Endothelial cell of umbilical vein (primary cell): Measurements from ENCODE around the gene TXNRD2. TPM values are rescaled to one million over a fixed set of nuclear protein-coding genes. Genes with fewer than 3 reads are reported as not detected.
A peak's percentile ranks its signal among the peaks of the same experiment; 100 is the strongest.

ENCODE experiments used
- BruUV-seq: library from RNA; stranded (reverse); fragments of 400-500 nt; replicated peaks from 2 replicates; lab custom pipeline; 2021; lab: Mats Ljungman, UMichigan
- CTCF ChIA-PET: fragments of 300-600, 350-600 bp; sonication (Branson Sonifier 250); formaldehyde crosslinking; loops from one replicate; lab custom pipeline; 2021; ENCODE audit warnings: antibody characterized with exemption, inconsistent platforms; lab: Charles Lee
- POLR2A ChIA-PET: fragments of 300-600, 350-600 bp; sonication (Branson Sonifier 250); formaldehyde crosslinking; loops from one replicate; lab custom pipeline; 2021; ENCODE audit warnings: antibody characterized with exemption, inconsistent platforms; lab: Charles Lee
- DNase-seq: peaks from one replicate; pipeline ENCODE4 v3.0.0-alpha.2; 2011; ENCODE audit warnings: low read depth, low spot score
- FAIRE-seq: peaks from 2 replicates; lab custom pipeline; 2011; peaks lifted over from hg19 to GRCh38; lab: Jason Lieb, UNC
- H2AFZ ChIP-seq: 2 replicates; pipeline ENCODE4 v1.6.0; 2012; ENCODE audit warnings: low read depth, low read length, control low read depth, inconsistent platforms
- H3K27ac ChIP-seq: 2 replicates; pipeline ENCODE4 v1.5.1; 2011; ENCODE audit warnings: low read depth, mild to moderate bottlenecking, control low read depth, low read length, moderate library complexity; ENCODE audit not compliant: insufficient read depth
- H3K27me3 ChIP-seq, 2 experiments: 2 replicates each; pipeline versions ENCODE4 v1.6.0 to v1.6.1; 2011; ENCODE audit warnings: low read length in 2 of 2, mixed read lengths in 1 of 2; ENCODE audit not compliant: control insufficient read depth in 2 of 2, insufficient read depth in 2 of 2
- H3K36me3 ChIP-seq, 2 experiments: 2 replicates in 1 of 2; 3 replicates in 1 of 2; pipeline ENCODE4 v1.5.1; 2011; ENCODE audit warnings: low read length in 2 of 2, mild to moderate bottlenecking in 1 of 2, moderate library complexity in 1 of 2; ENCODE audit not compliant: control insufficient read depth in 2 of 2, insufficient read depth in 2 of 2; ENCODE audit errors: extremely low read depth in 1 of 2
- H3K4me1 ChIP-seq: 3 replicates; pipeline ENCODE4 v1.5.1; 2011; ENCODE audit warnings: mild to moderate bottlenecking, low read length; ENCODE audit not compliant: control insufficient read depth, insufficient read depth; ENCODE audit errors: extremely low read depth
- H3K4me2 ChIP-seq: 2 replicates; pipeline ENCODE4 v1.6.1; 2011; ENCODE audit warnings: low read length, control low read depth, mixed read lengths; ENCODE audit not compliant: insufficient read depth
- H3K4me3 ChIP-seq, 3 experiments: fragments of 200-600 bp in 1 of 3; sonication (generic), shearing (Covaris generic) in 1 of 3; replicated peaks in 1 of 3; 2 replicates each; pipeline ENCODE4 v1.5.1; 2011 to 2016; ENCODE audit warnings: control low read depth in 3 of 3, low read length in 3 of 3, mild to moderate bottlenecking in 2 of 3, inconsistent platforms in 1 of 3, low read depth in 1 of 3, moderate library complexity in 1 of 3; ENCODE audit not compliant: insufficient read depth in 1 of 3
- H3K79me2 ChIP-seq: 2 replicates; pipeline ENCODE4 v1.6.0; 2012; ENCODE audit warnings: low read length, inconsistent platforms; ENCODE audit not compliant: control insufficient read depth, insufficient read depth
- H3K9ac ChIP-seq: replicated peaks from 2 replicates; pipeline ENCODE3; 2011; ENCODE audit warnings: low read length, control low read depth; ENCODE audit not compliant: insufficient read depth; ENCODE audit errors: extremely low read depth
- H3K9me1 ChIP-seq: replicated peaks from 3 replicates; pipeline ENCODE4 v1.6.0; 2011; ENCODE audit warnings: mild to moderate bottlenecking, low read length; ENCODE audit not compliant: control insufficient read depth, insufficient read depth; ENCODE audit errors: extremely low read depth
- H3K9me3 ChIP-seq: replicated peaks from 2 replicates; pipeline ENCODE4 v1.5.1; 2012; ENCODE audit warnings: low read length, inconsistent platforms; ENCODE audit not compliant: control insufficient read depth, insufficient read depth
- H4K20me1 ChIP-seq: replicated peaks from 2 replicates; pipeline ENCODE3; 2011; ENCODE audit warnings: mild to moderate bottlenecking, low read length; ENCODE audit not compliant: control insufficient read depth, insufficient read depth; ENCODE audit errors: extremely low read depth
- EZH2 ChIP-seq: IDR thresholded peaks from 2 replicates; pipeline ENCODE4 v1.6.1; 2012; ENCODE audit warnings: borderline replicate concordance, low read depth, mild to moderate bottlenecking, moderate library complexity, low read length, inconsistent platforms; ENCODE audit not compliant: severe bottlenecking
- FOS ChIP-seq: IDR thresholded peaks from 2 replicates; pipeline ENCODE4 v1.6.1; 2011; ENCODE audit warnings: mild to moderate bottlenecking, low read length, moderate library complexity, borderline replicate concordance; ENCODE audit not compliant: insufficient read depth
- GATA2 ChIP-seq: IDR thresholded peaks from 2 replicates; pipeline ENCODE4 v1.7.0; 2011; ENCODE audit warnings: low read depth, mild to moderate bottlenecking, moderate library complexity, mixed read lengths, low read length; ENCODE audit not compliant: insufficient read length, insufficient read depth
- MYC ChIP-seq: IDR thresholded peaks from one replicate; pipeline ENCODE4 v1.6.1; 2011; ENCODE audit warnings: mild to moderate bottlenecking, low read depth, low read length
- POLR2A ChIP-seq: IDR thresholded peaks from 2 replicates; pipeline ENCODE4 v1.6.1; 2012; ENCODE audit warnings: low read depth, mild to moderate bottlenecking, control low read depth, low read length
- POLR2AphosphoS5 ChIP-seq: IDR thresholded peaks from 2 replicates; pipeline ENCODE4 v1.6.1; 2012; ENCODE audit warnings: low read depth, mild to moderate bottlenecking, control low read depth, low read length, moderate library complexity; ENCODE audit not compliant: insufficient read depth
- dilution Hi-C: fragments of 300-500 bp; cut with MboI; formaldehyde crosslinking; loops from one replicate; pipeline ENCODE4 v1.15.0; 2019; ENCODE audit warnings: low sequenced_read_pairs; ENCODE audit not compliant: extremely low pct_ligation_motif_present
- intact Hi-C: fragments of 100-400 bp; cut with micrococcal nuclease; formaldehyde crosslinking; loops from one replicate; pipeline ENCODE4 v1.10.0; 2022
- polyA plus RNA-seq, 4 experiments: library from polyadenylated mRNA; depleted of rRNA in 3 of 4; stranded (reverse) in 3 of 4; unstranded in 1 of 4; fragments of >200 nt; gene quantifications; 2 replicates each; pipeline versions ENCODE4 v1.2.1 to v1.2.3, GENCODE V29; 2011 to 2012; ENCODE audit warnings: missing spikeins in 1 of 4
- total RNA-seq: library from RNA; stranded (reverse); gene quantifications from 2 replicates; pipeline ENCODE4 v1.2.3, GENCODE V29; 2021
- TF ChIP-seq, protein P1 (sequence below): IDR thresholded peaks from 2 replicates; pipeline ENCODE4 v1.6.1; 2011; ENCODE audit not compliant: insufficient read depth, insufficient read length

TXNRD2 gene
- total and polyA plus RNA-seq, 2 donors (not counting 3 experiments of a cell fraction or from before 2014, with no cell fraction given): 211 to 440 TPM

DNA sequence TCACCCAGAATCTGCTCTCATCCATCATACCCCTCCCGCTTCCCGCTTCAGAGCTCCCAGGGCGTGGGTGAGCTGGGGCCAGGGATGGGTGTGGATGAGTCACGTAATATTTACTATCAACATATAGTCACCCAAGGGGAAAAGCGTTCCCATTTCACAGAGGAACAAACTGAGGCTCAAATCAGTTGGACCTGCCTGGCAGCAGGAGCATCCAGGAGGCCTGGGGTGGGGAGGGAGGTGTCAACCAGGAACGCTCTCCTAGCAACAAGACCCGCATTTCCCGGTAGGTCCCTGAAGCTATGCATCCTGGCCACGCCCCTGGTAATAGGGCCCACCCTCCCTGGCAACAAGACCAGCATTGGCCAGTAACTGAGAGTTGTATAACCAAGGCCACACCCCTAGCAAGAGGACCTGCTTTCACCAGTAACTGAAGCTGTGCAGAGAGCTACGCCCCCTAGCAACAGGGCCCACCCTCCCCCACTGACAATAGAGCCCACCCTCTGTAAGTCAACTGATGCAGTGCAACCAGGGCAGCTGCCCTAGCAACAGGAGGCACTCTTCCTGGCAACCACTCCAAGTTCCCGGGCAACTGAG, 32.7 kb upstream of the TXNRD2 start:
- peak overlapping the region; percentile 65 for H3K27ac ChIP-seq
- no TSS peak for BruUV-seq
- dilution Hi-C loops: no loop called here
- H3K4me1 ChIP-seq: peaks cover 19% of the 10 kb centered on the region
- no peaks in the 10 kb centered on the region for H3K9me3 ChIP-seq
- H2AFZ ChIP-seq: no peak overlapping the region
- H3K36me3 ChIP-seq: peaks cover 14 to 58% of the 10 kb centered on the region in 2 experiments
- FAIRE-seq: peak; percentile 93
- no peaks in the 10 kb centered on the region for H3K9me1 ChIP-seq
- no peaks in the 10 kb centered on the region for H3K27me3 ChIP-seq
- CTCF ChIA-PET: interaction anchor here (0.5 to 12.2 kb wide), 13 partner anchors 9 to 244 kb away, joined by 3 to 304 read pairs (median 6); partner anchors contain the start of gene TANGO2
- TF ChIP-seq MYC: no peak
- TF ChIP-seq POLR2A: peak; percentile 17
- peak; percentile 37 for TF ChIP-seq POLR2AphosphoS5
- TF ChIP-seq EZH2: no peak
- H3K79me2 ChIP-seq: no peaks in the 10 kb centered on the region
- intact Hi-C loops: loop anchor here (2.0 kb wide), 1 partner anchor 20 kb away; no protein-coding TSS in a partner anchor
- POLR2A ChIA-PET: interaction anchor here (0.6 to 2.0 kb wide), 5 partner anchors 10 to 39 kb away, joined by 3 to 8 read pairs (median 5); no protein-coding TSS in a partner anchor
- H4K20me1 ChIP-seq: no peaks in the 10 kb centered on the region
- no peak overlapping the region for H3K4me2 ChIP-seq
- H3K4me3 ChIP-seq: no peak overlapping the region
- H3K9ac ChIP-seq: no peak overlapping the region
- DNase-seq: peak; percentile 92

DNA sequence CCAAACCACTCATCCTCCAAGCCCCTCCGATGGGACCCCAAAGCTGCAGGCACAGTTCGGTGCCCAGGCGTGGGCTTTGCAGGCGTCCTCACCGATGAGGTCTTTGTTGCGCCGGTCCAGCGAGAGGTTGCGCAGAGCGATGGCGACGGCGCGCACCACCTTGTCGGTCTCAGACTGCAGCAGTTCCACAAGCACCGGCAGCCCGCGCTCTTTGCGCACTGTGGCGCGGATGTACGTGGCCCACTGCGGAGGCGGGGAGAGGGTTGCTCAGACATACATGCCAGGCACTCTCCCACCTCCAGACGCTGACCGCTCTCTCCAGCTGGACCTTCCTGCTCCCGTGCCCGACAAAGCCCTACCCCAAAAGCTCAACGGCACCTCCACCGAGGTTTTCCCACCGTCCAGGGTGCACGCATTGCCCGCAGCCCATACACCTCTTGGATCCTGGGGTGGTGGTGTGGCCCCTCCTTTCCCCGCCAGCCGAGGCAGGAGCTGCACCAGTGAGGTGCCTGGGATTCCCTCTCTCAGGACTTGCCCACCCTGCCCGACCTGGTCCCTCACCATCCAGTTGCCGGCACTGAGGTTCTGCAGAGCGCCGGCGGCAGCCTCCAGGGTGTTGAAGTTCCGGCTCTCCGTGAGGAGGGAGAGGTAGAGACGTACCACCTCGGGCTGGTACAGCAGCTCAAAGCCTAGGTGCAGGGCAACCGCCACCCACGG, 32.1 kb upstream of the TXNRD2 start:
- H3K4me3 ChIP-seq: no peak overlapping the region
- peaks cover 19% of the 10 kb centered on the region for H3K4me1 ChIP-seq
- H4K20me1 ChIP-seq: no peaks in the 10 kb centered on the region
- no peaks in the 10 kb centered on the region for H3K27me3 ChIP-seq
- no peaks in the 10 kb centered on the region for H3K9me3 ChIP-seq
- FAIRE-seq (no peak), DNase-seq (no peak)
- intact Hi-C loops (loop anchor here (2.0 kb wide), 1 partner anchor 21 kb away; no protein-coding TSS in a partner anchor), dilution Hi-C loops (no loop called here)
- H3K36me3 ChIP-seq: peaks cover 14 to 56% of the 10 kb centered on the region in 2 experiments
- H3K27ac ChIP-seq: no peak overlapping the region
- no peaks in the 10 kb centered on the region for H3K9me1 ChIP-seq
- ChIA-PET CTCF (interaction anchor here (0.8 to 12.2 kb wide), 10 partner anchors 10 to 243 kb away, joined by 3 to 304 read pairs (median 7); partner anchors contain the start of gene TANGO2), POLR2A (interaction anchor here (0.6 to 2.0 kb wide), 5 partner anchors 10 to 40 kb away, joined by 3 to 8 read pairs (median 5); no protein-coding TSS in a partner anchor)
- H2AFZ ChIP-seq: no peak overlapping the region
- no peak overlapping the region for H3K9ac ChIP-seq
- TF ChIP-seq, protein P1, sequence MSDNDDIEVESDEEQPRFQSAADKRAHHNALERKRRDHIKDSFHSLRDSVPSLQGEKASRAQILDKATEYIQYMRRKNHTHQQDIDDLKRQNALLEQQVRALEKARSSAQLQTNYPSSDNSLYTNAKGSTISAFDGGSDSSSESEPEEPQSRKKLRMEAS: no peak
- TF ChIP-seq GATA2 (no peak), FOS (no peak)
- H3K4me2 ChIP-seq: no peak overlapping the region
- BruUV-seq: no TSS peak
- H3K79me2 ChIP-seq: no peaks in the 10 kb centered on the region
